Naive thymus-derived CD4-positive, alpha-beta T cell (primary cell): ENCODE results near the gene ZBTB20. TPM values are rescaled to one million over a fixed set of nuclear protein-coding genes. Genes with fewer than 3 reads are reported as not detected.
A peak's percentile ranks its signal among the peaks of the same experiment; 100 is the strongest.

Source experiments
- ATAC-seq: fragments of 150-1000 bp; cut with Tn5 transposase; 2 replicates; pipeline ENCODE4 v1.10.0; 2021; ENCODE audit warnings: mild to moderate bottlenecking, moderate library complexity
- CTCF ChIA-PET: fragments of 350-600 bp; sonication (Branson Sonifier 250); formaldehyde crosslinking; loops from one replicate; lab custom pipeline; 2021; ENCODE audit warnings: antibody characterized with exemption; lab: Charles Lee
- POLR2A ChIA-PET: fragments of 350-600 bp; sonication (Branson Sonifier 250); formaldehyde crosslinking; loops from one replicate; lab custom pipeline; 2021; ENCODE audit warnings: antibody characterized with exemption, inconsistent platforms; lab: Charles Lee
- DNase-seq, 9 donors: peaks; one replicate each; pipeline versions ENCODE4 v3.0.0 to v3.0.0-alpha.2; 2020 to 2022; ENCODE audit warnings: mixed read lengths in 1 of 9
- H3K27ac ChIP-seq: one replicate; pipeline ENCODE4 v1.7.0; 2013; ENCODE audit warnings: mild to moderate bottlenecking, low read depth, low read length, moderate library complexity
- H3K27me3 ChIP-seq, 2 donors: one replicate each; pipeline ENCODE4 v1.7.0; 2013; ENCODE audit warnings: low read length in 2 of 2, mild to moderate bottlenecking in 2 of 2, moderate library complexity in 2 of 2; ENCODE audit not compliant: control insufficient read depth in 2 of 2, insufficient read depth in 2 of 2
- H3K36me3 ChIP-seq, 3 experiments: 1 replicate in 2 of 3; 2 replicates in 1 of 3; pipeline ENCODE4 v1.7.0; 2013; ENCODE audit warnings: low read length in 3 of 3, mild to moderate bottlenecking in 3 of 3, moderate library complexity in 1 of 3; ENCODE audit not compliant: insufficient read depth in 3 of 3, control insufficient read depth in 2 of 3
- H3K4me1 ChIP-seq, 2 donors: one replicate each; pipeline ENCODE4 v1.7.0; 2013; ENCODE audit warnings: low read length in 2 of 2, mild to moderate bottlenecking in 2 of 2, moderate library complexity in 1 of 2; ENCODE audit not compliant: control insufficient read depth in 2 of 2, insufficient read depth in 2 of 2
- H3K4me3 ChIP-seq: 2 replicates; pipeline ENCODE4 v1.7.0; 2013; ENCODE audit warnings: mild to moderate bottlenecking, low read length
- H3K9me3 ChIP-seq, 3 experiments: 1 replicate in 2 of 3; 2 replicates in 1 of 3; pipeline ENCODE4 v1.7.0; 2013; ENCODE audit warnings: low read length in 3 of 3; ENCODE audit not compliant: control insufficient read depth in 2 of 3
- H3K27ac Mint-ChIP-seq, 9 donors: one replicate each; pipeline ENCODE4 v1.8.0; 2020 to 2022; ENCODE audit warnings: mixed read lengths in 9 of 9, mild to moderate bottlenecking in 8 of 9, moderate library complexity in 5 of 9, inconsistent platforms in 2 of 9
- H3K27me3 Mint-ChIP-seq, 5 donors: one replicate each; pipeline ENCODE4 v1.8.0; 2021 to 2022; ENCODE audit warnings: mixed read lengths in 5 of 5, mild to moderate bottlenecking in 1 of 5
- H3K36me3 Mint-ChIP-seq, 5 donors: one replicate each; pipeline ENCODE4 v1.8.0; 2020 to 2022; ENCODE audit warnings: mixed read lengths in 5 of 5, mild to moderate bottlenecking in 3 of 5, inconsistent platforms in 1 of 5
- H3K4me1 Mint-ChIP-seq, 7 donors: one replicate each; pipeline ENCODE4 v1.8.0; 2020 to 2022; ENCODE audit warnings: mixed read lengths in 7 of 7, mild to moderate bottlenecking in 3 of 7, inconsistent platforms in 1 of 7
- H3K4me3 Mint-ChIP-seq, 10 donors: one replicate each; pipeline ENCODE4 v1.8.0; 2020 to 2022; ENCODE audit warnings: mild to moderate bottlenecking in 10 of 10, mixed read lengths in 10 of 10, moderate library complexity in 6 of 10, inconsistent platforms in 2 of 10
- H3K9me3 Mint-ChIP-seq, 11 donors: one replicate each; pipeline ENCODE4 v1.8.0; 2020 to 2022; ENCODE audit warnings: mixed read lengths in 11 of 11, mild to moderate bottlenecking in 4 of 11, inconsistent platforms in 1 of 11, moderate library complexity in 1 of 11
- intact Hi-C, 2 donors: fragments of 100-400 bp; cut with micrococcal nuclease; formaldehyde crosslinking; loops; one replicate each; pipeline ENCODE4 v1.15.1; 2023
- polyA plus RNA-seq, 2 donors: library from polyadenylated mRNA; unstranded; fragments of 300-500 nt; fragmentation: Illumina TruSeq; gene quantifications; one replicate each; pipeline ENCODE4 v1.2.3, GENCODE V29; 2021
- total RNA-seq, 6 experiments: library from RNA in 5 of 6; stranded (reverse) in 5 of 6; gene quantifications; 1 replicate in 5 of 6; 2 replicates in 1 of 6; pipeline ENCODE4 v1.2.3 and lab custom pipeline; 2021 to 2026

Gene ZBTB20
- total and polyA plus RNA-seq, 7 experiments from 2014 or later = 14.9 to 69.5 (median 59.2) TPM

- no peaks in the 10 kb centered on the region for H3K27me3 ChIP-seq
- Mint-ChIP-seq H3K27ac (peak overlapping the region in 1 of 9 donors; percentile 17), H3K4me3 (no peak overlapping the region), H3K27me3 (no peaks in the 10 kb centered on the region), H3K4me1 (peaks cover 0 to 7% (median 0%) of the 10 kb centered on the region in 7 donors), H3K9me3 (peaks cover 0 to 11% (median 0%) of the 10 kb centered on the region in 11 donors), H3K36me3 (peaks cover 0 to 63% (median 48%) of the 10 kb centered on the region in 5 donors)
- ATAC-seq = no peak
- DNase-seq = no peak
- no peak overlapping the region for H3K27ac ChIP-seq
- ChIA-PET POLR2A (no interaction called here), CTCF (no interaction called here)
- no peaks in the 10 kb centered on the region for H3K9me3 ChIP-seq
- H3K4me1 ChIP-seq = no peaks in the 10 kb centered on the region
- no peak overlapping the region for H3K4me3 ChIP-seq
- no peaks in the 10 kb centered on the region for H3K36me3 ChIP-seq
- intact Hi-C loops = no loop called here
Measured at GRCh38 chr3:114566767-114567166, 580.3 kb downstream of the ZBTB20 start.

GRCh38 chr3:114566162-114566755, 580.8 kb downstream of the ZBTB20 start:
- Mint-ChIP-seq H3K27me3 (no peaks in the 10 kb centered on the region), H3K4me3 (no peak overlapping the region), H3K36me3 (peaks cover 0 to 64% (median 53%) of the 10 kb centered on the region in 5 donors), H3K9me3 (peaks cover 0 to 11% (median 0%) of the 10 kb centered on the region in 11 donors), H3K27ac (peak overlapping the region in 1 of 9 donors; percentile 16), H3K4me1 (peaks cover 0 to 7% (median 0%) of the 10 kb centered on the region in 7 donors)
- DNase-seq = no peak
- Histone ChIP-seq H3K4me3 (no peak overlapping the region), H3K4me1 (no peaks in the 10 kb centered on the region), H3K27me3 (no peaks in the 10 kb centered on the region), H3K36me3 (no peaks in the 10 kb centered on the region), H3K27ac (no peak overlapping the region), H3K9me3 (no peaks in the 10 kb centered on the region)
- intact Hi-C loops = no loop called here
- no peak for ATAC-seq
- CTCF ChIA-PET = no interaction called here
- POLR2A ChIA-PET = no interaction called here

GRCh38 chr3:114565216-114565615, 581.9 kb downstream of the ZBTB20 start:
- POLR2A ChIA-PET = no interaction called here
- peak overlapping the region in 1 of 9 donors; percentile 14 for H3K27ac Mint-ChIP-seq
- no peak overlapping the region for H3K4me3 Mint-ChIP-seq

GRCh38 chr3:114563720-114564119, 583.4 kb downstream of the ZBTB20 start:
- POLR2A ChIA-PET = no interaction called here
- intact Hi-C loops = no loop called here

More at GRCh38 chr3:114565216-114565615, 581.9 kb downstream of the ZBTB20 start:
- no peaks in the 10 kb centered on the region for H3K36me3 ChIP-seq
- Mint-ChIP-seq H3K4me1 (peaks cover 0 to 8% (median 0%) of the 10 kb centered on the region in 7 donors), H3K36me3 (peaks cover 0 to 67% (median 55%) of the 10 kb centered on the region in 5 donors), H3K9me3 (peaks cover 0 to 11% (median 0%) of the 10 kb centered on the region in 11 donors), H3K27me3 (no peaks in the 10 kb centered on the region)
- intact Hi-C loops = no loop called here
- no peaks in the 10 kb centered on the region for H3K4me1 ChIP-seq
- H3K27me3 ChIP-seq = no peaks in the 10 kb centered on the region
- CTCF ChIA-PET = no interaction called here
- H3K27ac ChIP-seq = no peak overlapping the region
- no peak for ATAC-seq
- no peaks in the 10 kb centered on the region for H3K9me3 ChIP-seq
- no peak overlapping the region for H3K4me3 ChIP-seq
- DNase-seq = no peak

GRCh38 chr3:114562557-114562956, 584.5 kb downstream of the ZBTB20 start:
- no peak overlapping the region for H3K4me3 Mint-ChIP-seq
- H3K27ac Mint-ChIP-seq = no peak overlapping the region
- H3K27me3 Mint-ChIP-seq = no peaks in the 10 kb centered on the region
- Histone ChIP-seq H3K4me1 (no peaks in the 10 kb centered on the region), H3K36me3 (no peaks in the 10 kb centered on the region), H3K27me3 (no peaks in the 10 kb centered on the region), H3K9me3 (no peaks in the 10 kb centered on the region), H3K27ac (no peak overlapping the region), H3K4me3 (no peak overlapping the region)
- peaks cover 0 to 69% (median 50%) of the 10 kb centered on the region in 5 donors for H3K36me3 Mint-ChIP-seq
- ATAC-seq = no peak
- DNase-seq = no peak
- ChIA-PET CTCF (no interaction called here), POLR2A (no interaction called here)
- intact Hi-C loops = no loop called here
- H3K9me3 Mint-ChIP-seq = peaks cover 0 to 11% (median 0%) of the 10 kb centered on the region in 11 donors
- H3K4me1 Mint-ChIP-seq = peaks cover 0 to 13% (median 4%) of the 10 kb centered on the region in 7 donors

More at GRCh38 chr3:114563720-114564119, 583.4 kb downstream of the ZBTB20 start:
- H3K27ac ChIP-seq = no peak overlapping the region
- H3K4me3 ChIP-seq = no peak overlapping the region
- no peaks in the 10 kb centered on the region for H3K9me3 ChIP-seq
- Mint-ChIP-seq H3K4me3 (no peak overlapping the region), H3K27ac (no peak overlapping the region), H3K27me3 (no peaks in the 10 kb centered on the region), H3K4me1 (peaks cover 0 to 8% (median 4%) of the 10 kb centered on the region in 7 donors), H3K9me3 (peaks cover 0 to 11% (median 0%) of the 10 kb centered on the region in 11 donors), H3K36me3 (peaks cover 0 to 70% (median 51%) of the 10 kb centered on the region in 5 donors)
- no peaks in the 10 kb centered on the region for H3K27me3 ChIP-seq
- no peaks in the 10 kb centered on the region for H3K4me1 ChIP-seq
- no peak for ATAC-seq
- H3K36me3 ChIP-seq = no peaks in the 10 kb centered on the region
- DNase-seq = no peak
- CTCF ChIA-PET = no interaction called here

- ATAC-seq = no peak
- no peaks in the 10 kb centered on the region for H3K36me3 ChIP-seq
- no peaks in the 10 kb centered on the region for H3K27me3 ChIP-seq
- intact Hi-C loops = no loop called here
- H3K27ac ChIP-seq = no peak overlapping the region
- no peaks in the 10 kb centered on the region for H3K9me3 Mint-ChIP-seq
- no peak overlapping the region for H3K4me3 ChIP-seq
- no peak for DNase-seq
- H3K27me3 Mint-ChIP-seq = no peaks in the 10 kb centered on the region
- peaks cover 0 to 57% (median 31%) of the 10 kb centered on the region in 5 donors for H3K36me3 Mint-ChIP-seq
- no peak overlapping the region for H3K4me3 Mint-ChIP-seq
- no peak overlapping the region for H3K27ac Mint-ChIP-seq
- no peaks in the 10 kb centered on the region for H3K4me1 ChIP-seq
- POLR2A ChIA-PET = no interaction called here
- no peaks in the 10 kb centered on the region for H3K9me3 ChIP-seq
- H3K4me1 Mint-ChIP-seq = peaks cover 0 to 11% (median 0%) of the 10 kb centered on the region in 7 donors
- CTCF ChIA-PET = no interaction called here
Measured at GRCh38 chr3:114558271-114558670, 588.8 kb downstream of the ZBTB20 start.

- CTCF ChIA-PET = no interaction called here
- Histone ChIP-seq H3K4me3 (no peak overlapping the region), H3K9me3 (no peaks in the 10 kb centered on the region), H3K4me1 (no peaks in the 10 kb centered on the region), H3K36me3 (no peaks in the 10 kb centered on the region), H3K27me3 (no peaks in the 10 kb centered on the region), H3K27ac (no peak overlapping the region)
- H3K9me3 Mint-ChIP-seq = no peaks in the 10 kb centered on the region
- H3K27me3 Mint-ChIP-seq = no peaks in the 10 kb centered on the region
- no peak overlapping the region for H3K4me3 Mint-ChIP-seq
- intact Hi-C loops = no loop called here
- POLR2A ChIA-PET = no interaction called here
- no peak for DNase-seq
- no peak for ATAC-seq
- no peak overlapping the region for H3K27ac Mint-ChIP-seq
- peaks cover 0 to 58% (median 31%) of the 10 kb centered on the region in 5 donors for H3K36me3 Mint-ChIP-seq
- peaks cover 0 to 11% (median 0%) of the 10 kb centered on the region in 7 donors for H3K4me1 Mint-ChIP-seq
Measured at GRCh38 chr3:114557791-114558190, 589.3 kb downstream of the ZBTB20 start.
